GM23338 (cell line): ENCODE results near the gene LRRC2.
"Not testable (repeated sequence)": the region's sequence is repeated elsewhere in the genome, so short reads cannot be mapped to it uniquely, and the experiment has no call there.

Experiments used
- CTCF ChIP-seq, 2 experiments: fragments of 200-600 bp in 1 of 2; sonication (generic) in 1 of 2; conservative IDR thresholded peaks; 2 replicates each; pipeline versions ENCODE4 v1.5.1 to v1.6.1; 2016 to 2017; ENCODE audit warnings: antibody characterized with exemption in 2 of 2, low read depth in 2 of 2, mild to moderate bottlenecking in 2 of 2, moderate library complexity in 1 of 2
- EZH2 ChIP-seq: fragments of 200-600 bp; sonication (generic); IDR thresholded peaks from one replicate; pipeline ENCODE4 v1.8.0; 2017; ENCODE audit warnings: antibody characterized with exemption, mild to moderate bottlenecking, low read depth; ENCODE audit not compliant: unreplicated experiment
- EZH2phosphoT487 ChIP-seq: fragments of 200-600 bp; sonication (generic); IDR thresholded peaks from one replicate; pipeline ENCODE4 v1.8.1; 2018; ENCODE audit warnings: antibody characterized with exemption; ENCODE audit not compliant: unreplicated experiment
- POLR2AphosphoS5 ChIP-seq: IDR thresholded peaks from 2 replicates; pipeline ENCODE4 v1.6.1; 2016; ENCODE audit warnings: antibody characterized with exemption, low read depth
- REST ChIP-seq: IDR thresholded peaks from one replicate; pipeline ENCODE4 v1.6.1; 2018; ENCODE audit warnings: antibody characterized with exemption; ENCODE audit not compliant: unreplicated experiment

- not testable (repeated sequence) for TF ChIP-seq CTCF (conservative IDR thresholded peaks at IDR 0.05; ENCODE audit: low read depth in 2 of 2); REST; EZH2; POLR2AphosphoS5; EZH2phosphoT487
Measured at GRCh38 chr3:46538425-46538802, 27.7 kb downstream of the LRRC2 start.
